ENCODE results near the gene MAP3K9.

DNA sequence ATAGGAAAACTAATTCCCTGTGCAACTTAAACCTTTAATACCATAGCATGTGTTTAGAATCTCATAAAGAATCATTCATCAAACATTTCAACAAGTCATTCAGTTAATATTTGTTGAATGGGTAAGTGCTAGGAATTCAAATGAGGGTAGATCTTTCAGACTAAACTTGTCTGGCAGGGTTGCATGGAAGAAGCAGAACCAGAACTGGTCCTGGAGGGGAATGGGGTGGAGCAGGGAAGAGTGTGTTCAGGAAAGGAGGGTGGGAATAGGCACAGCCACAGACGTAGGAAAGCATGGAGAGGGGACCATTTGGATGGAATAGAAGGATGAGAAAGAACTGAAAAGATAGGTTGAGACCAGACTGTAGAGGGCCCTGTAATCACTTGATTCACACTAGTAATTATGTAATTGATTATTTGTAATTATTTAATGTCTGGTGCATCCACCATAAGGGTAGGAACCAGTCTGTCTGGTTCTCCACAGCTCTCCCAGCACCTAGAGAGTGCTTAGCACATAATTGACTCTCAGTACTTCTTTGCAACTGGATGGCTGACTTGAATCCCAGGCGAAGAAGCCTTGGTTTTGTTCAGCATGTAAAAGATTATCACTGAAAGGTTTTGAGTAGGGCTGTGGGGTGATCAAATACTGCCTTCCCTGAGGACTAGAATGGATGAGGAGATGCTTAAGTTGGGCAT, 3.0 kb upstream of the MAP3K9 start:
- TF ChIP-seq, protein P1, sequence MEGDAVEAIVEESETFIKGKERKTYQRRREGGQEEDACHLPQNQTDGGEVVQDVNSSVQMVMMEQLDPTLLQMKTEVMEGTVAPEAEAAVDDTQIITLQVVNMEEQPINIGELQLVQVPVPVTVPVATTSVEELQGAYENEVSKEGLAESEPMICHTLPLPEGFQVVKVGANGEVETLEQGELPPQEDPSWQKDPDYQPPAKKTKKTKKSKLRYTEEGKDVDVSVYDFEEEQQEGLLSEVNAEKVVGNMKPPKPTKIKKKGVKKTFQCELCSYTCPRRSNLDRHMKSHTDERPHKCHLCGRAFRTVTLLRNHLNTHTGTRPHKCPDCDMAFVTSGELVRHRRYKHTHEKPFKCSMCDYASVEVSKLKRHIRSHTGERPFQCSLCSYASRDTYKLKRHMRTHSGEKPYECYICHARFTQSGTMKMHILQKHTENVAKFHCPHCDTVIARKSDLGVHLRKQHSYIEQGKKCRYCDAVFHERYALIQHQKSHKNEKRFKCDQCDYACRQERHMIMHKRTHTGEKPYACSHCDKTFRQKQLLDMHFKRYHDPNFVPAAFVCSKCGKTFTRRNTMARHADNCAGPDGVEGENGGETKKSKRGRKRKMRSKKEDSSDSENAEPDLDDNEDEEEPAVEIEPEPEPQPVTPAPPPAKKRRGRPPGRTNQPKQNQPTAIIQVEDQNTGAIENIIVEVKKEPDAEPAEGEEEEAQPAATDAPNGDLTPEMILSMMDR (IDR thresholded peaks at IDR 0.05; ENCODE audit: low read length): no peak
- no peak for TF ChIP-seq EZH2 (optimal IDR thresholded peaks at IDR 0.05; ENCODE audit: low read depth, low read length)
